Progenitor cell of endocrine pancreas (in vitro differentiated cells): ENCODE measurements around the gene ANKRD18A. TPM values are rescaled to one million over a fixed set of nuclear protein-coding genes. Genes with fewer than 3 reads are reported as not detected.
A peak's percentile ranks its signal among the peaks of the same experiment; 100 is the strongest.

Source experiments
- DNase-seq: peaks from one replicate; pipeline ENCODE4 v3.0.0; 2021; ENCODE audit warnings: low spot score; ENCODE audit not compliant: unreplicated experiment
- H3K27ac Mint-ChIP-seq: 2 replicates; pipeline ENCODE4 v1.8.0; 2021; ENCODE audit warnings: mild to moderate bottlenecking, moderate library complexity, mixed read lengths
- H3K27me3 Mint-ChIP-seq: 2 replicates; pipeline ENCODE4 v1.8.0; 2021; ENCODE audit warnings: mixed read lengths
- H3K36me3 Mint-ChIP-seq: 2 replicates; pipeline ENCODE4 v1.8.0; 2022; ENCODE audit warnings: mixed read lengths; ENCODE audit not compliant: insufficient read depth
- H3K4me1 Mint-ChIP-seq: 2 replicates; pipeline ENCODE4 v1.8.0; 2021; ENCODE audit warnings: low read depth, mixed read lengths
- H3K4me3 Mint-ChIP-seq: 2 replicates; pipeline ENCODE4 v1.8.0; 2021; ENCODE audit warnings: low read depth, mild to moderate bottlenecking, moderate library complexity, mixed read lengths
- H3K9me3 Mint-ChIP-seq: 2 replicates; pipeline ENCODE4 v1.8.0; 2021; ENCODE audit warnings: low read depth, mixed read lengths
- CTCF ChIP-seq: fragments of 200-600 bp; sonication (generic); IDR thresholded peaks from one replicate; pipeline ENCODE4 v1.5.0; 2021; ENCODE audit warnings: antibody characterized with exemption, mild to moderate bottlenecking; ENCODE audit not compliant: unreplicated experiment
- total RNA-seq: library from RNA; stranded (reverse); gene quantifications from 2 replicates; pipeline ENCODE4 v1.2.1, GENCODE V29; 2021

Gene ANKRD18A
- total RNA-seq, 1 donor from 2014 or later, result 2.2 TPM

- Mint-ChIP-seq H3K27me3 (peaks cover 14% of the 10 kb centered on the region), H3K4me1 (no peaks in the 10 kb centered on the region), H3K36me3 (no peaks in the 10 kb centered on the region), H3K9me3 (no peaks in the 10 kb centered on the region), H3K27ac (no peak overlapping the region), H3K4me3 (no peak overlapping the region)
- DNase-seq, result no peak
- TF ChIP-seq CTCF, result no peak
Observed at GRCh38 chr9:38644601-38645000, 24.2 kb upstream of the ANKRD18A start.

- DNase-seq, result no peak
- Mint-ChIP-seq H3K9me3 (no peaks in the 10 kb centered on the region), H3K27ac (no peak overlapping the region), H3K4me3 (no peak overlapping the region), H3K27me3 (peaks cover 18% of the 10 kb centered on the region), H3K36me3 (no peaks in the 10 kb centered on the region), H3K4me1 (no peaks in the 10 kb centered on the region)
- no peak for TF ChIP-seq CTCF
Observed at GRCh38 chr9:38643815-38644173, 23.4 kb upstream of the ANKRD18A start.

GRCh38 chr9:38642951-38643814, 22.8 kb upstream of the ANKRD18A start:
- no peaks in the 10 kb centered on the region for H3K9me3 Mint-ChIP-seq
- H3K27me3 Mint-ChIP-seq, result peaks cover 18% of the 10 kb centered on the region
- H3K36me3 Mint-ChIP-seq, result no peaks in the 10 kb centered on the region
- TF ChIP-seq CTCF, result no peak
- DNase-seq, result no peak
- no peak overlapping the region for H3K27ac Mint-ChIP-seq
- H3K4me1 Mint-ChIP-seq, result no peaks in the 10 kb centered on the region
- H3K4me3 Mint-ChIP-seq, result no peak overlapping the region

GRCh38 chr9:38641985-38642864, 21.8 kb upstream of the ANKRD18A start:
- H3K9me3 Mint-ChIP-seq, result no peaks in the 10 kb centered on the region
- no peaks in the 10 kb centered on the region for H3K4me1 Mint-ChIP-seq
- no peaks in the 10 kb centered on the region for H3K36me3 Mint-ChIP-seq
- TF ChIP-seq CTCF, result peak; percentile 59
- H3K27ac Mint-ChIP-seq, result no peak overlapping the region
- H3K27me3 Mint-ChIP-seq, result peaks cover 18% of the 10 kb centered on the region
- no peak for DNase-seq
- H3K4me3 Mint-ChIP-seq, result no peak overlapping the region

- Mint-ChIP-seq H3K27ac (no peak overlapping the region), H3K27me3 (peaks cover 20% of the 10 kb centered on the region), H3K4me3 (no peak overlapping the region), H3K4me1 (no peaks in the 10 kb centered on the region), H3K9me3 (no peaks in the 10 kb centered on the region), H3K36me3 (no peaks in the 10 kb centered on the region)
- TF ChIP-seq CTCF, result no peak
- DNase-seq, result no peak
Observed at GRCh38 chr9:38641142-38641541, 20.7 kb upstream of the ANKRD18A start.
